HepG2 (cell line): ENCODE data around the gene PITRM1.

Experiments
- HDAC6 ChIP-seq: fragments of 200-600 bp; sonication (generic); IDR thresholded peaks from 2 replicates; pipeline ENCODE4 v1.7.0; 2017; ENCODE audit warnings: mild to moderate bottlenecking, antibody characterized with exemption, low read length, low read depth
- POLR2A ChIP-seq, 2 experiments: IDR thresholded peaks; 2 replicates each; pipeline ENCODE4 v1.6.1; 2011; ENCODE audit warnings: low read depth in 2 of 2, low read length in 2 of 2, mild to moderate bottlenecking in 1 of 2, moderate library complexity in 1 of 2; ENCODE audit not compliant: insufficient read depth in 1 of 2
- RAD21 ChIP-seq: fragments of 450-650 bp; formaldehyde crosslinking; IDR thresholded peaks from 2 replicates; pipeline ENCODE4 v1.5.0; 2020; ENCODE audit warnings: mild to moderate bottlenecking
- SAFB2 ChIP-seq: sonication (generic); formaldehyde crosslinking; IDR thresholded peaks from 2 replicates; pipeline ENCODE4 v1.5.1; 2020; ENCODE audit warnings: missing genetic modification reagents, low read depth, mild to moderate bottlenecking, borderline replicate concordance
- SMAD9 ChIP-seq: sonication (generic); formaldehyde crosslinking; IDR thresholded peaks from 2 replicates; pipeline ENCODE4 v1.5.1; 2020; ENCODE audit warnings: mild to moderate bottlenecking, missing genetic modification reagents
- TAF1 ChIP-seq: sonication (generic); formaldehyde crosslinking; IDR thresholded peaks from 2 replicates; pipeline ENCODE4 v1.4.0; 2020; ENCODE audit warnings: missing genetic modification reagents
- ZNF180 ChIP-seq: sonication (generic); formaldehyde crosslinking; IDR thresholded peaks from 2 replicates; pipeline ENCODE4 v1.4.0; 2020; ENCODE audit warnings: low read depth, missing genetic modification reagents, borderline replicate concordance
- ZNF605 ChIP-seq: sonication (generic); formaldehyde crosslinking; IDR thresholded peaks from 2 replicates; pipeline ENCODE4 v1.8.0; 2022; ENCODE audit warnings: mild to moderate bottlenecking, missing genetic modification reagents
- ZNF7 ChIP-seq: IDR thresholded peaks from 2 replicates; pipeline ENCODE4 v1.6.1; 2016; ENCODE audit warnings: missing biosample characterization, missing genetic modification reagents
- TF ChIP-seq, protein P1 (sequence below): sonication (generic); formaldehyde crosslinking; IDR thresholded peaks from 2 replicates; pipeline ENCODE4 v1.5.0; 2020; ENCODE audit warnings: mild to moderate bottlenecking, missing genetic modification reagents, moderate library complexity
- TF ChIP-seq, protein P2 (sequence below): sonication (generic); formaldehyde crosslinking; IDR thresholded peaks from 2 replicates; pipeline ENCODE4 v1.5.0; 2020; ENCODE audit warnings: missing genetic modification reagents
- TF ChIP-seq, protein P3 (sequence below), 2 experiments: IDR thresholded peaks; 2 replicates each; pipeline ENCODE4 v1.6.1; 2011 to 2012; ENCODE audit warnings: low read length in 2 of 2, borderline replicate concordance in 1 of 2, low read depth in 1 of 2, mild to moderate bottlenecking in 1 of 2, moderate library complexity in 1 of 2
- TF ChIP-seq, protein P4 (sequence below): sonication (generic); formaldehyde crosslinking; IDR thresholded peaks from 2 replicates; pipeline ENCODE4 v1.4.0; 2020; ENCODE audit warnings: missing genetic modification reagents, borderline replicate concordance

DNA sequence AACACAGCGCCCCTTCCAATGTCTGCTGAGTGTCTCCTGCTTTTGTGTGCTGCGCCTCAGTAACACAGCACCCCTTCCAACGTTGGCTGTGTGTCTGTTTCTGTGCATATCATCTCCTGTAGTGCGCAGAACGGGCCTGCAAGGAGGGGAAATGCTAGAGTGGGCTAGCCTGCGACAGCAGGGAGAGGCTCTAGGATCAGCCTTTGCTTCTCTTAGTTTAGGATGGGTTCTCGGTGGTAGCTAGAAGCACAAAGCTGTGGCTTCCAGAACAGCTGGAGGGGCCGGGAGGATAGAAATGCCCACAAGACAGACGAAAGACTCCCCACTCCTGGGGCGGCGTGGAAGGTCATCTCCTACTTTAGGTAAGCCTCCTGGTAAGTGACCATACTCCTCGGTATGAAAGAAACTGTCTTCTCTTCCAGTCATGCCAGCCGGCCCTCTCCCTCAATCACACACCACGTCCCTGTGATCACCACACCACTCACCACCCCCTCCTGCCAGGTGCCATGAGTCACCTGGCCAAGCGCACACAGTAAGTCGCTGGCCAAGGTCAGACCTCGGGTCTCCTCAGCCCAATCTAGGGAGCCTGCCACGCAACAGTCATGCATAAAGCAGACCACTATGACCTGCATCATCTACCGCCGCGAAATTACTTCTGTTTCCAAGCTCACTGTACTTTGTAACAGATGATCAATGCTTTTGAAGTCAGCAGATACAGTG, 4.8 kb downstream of the PITRM1 start:
- TF ChIP-seq, protein P1, sequence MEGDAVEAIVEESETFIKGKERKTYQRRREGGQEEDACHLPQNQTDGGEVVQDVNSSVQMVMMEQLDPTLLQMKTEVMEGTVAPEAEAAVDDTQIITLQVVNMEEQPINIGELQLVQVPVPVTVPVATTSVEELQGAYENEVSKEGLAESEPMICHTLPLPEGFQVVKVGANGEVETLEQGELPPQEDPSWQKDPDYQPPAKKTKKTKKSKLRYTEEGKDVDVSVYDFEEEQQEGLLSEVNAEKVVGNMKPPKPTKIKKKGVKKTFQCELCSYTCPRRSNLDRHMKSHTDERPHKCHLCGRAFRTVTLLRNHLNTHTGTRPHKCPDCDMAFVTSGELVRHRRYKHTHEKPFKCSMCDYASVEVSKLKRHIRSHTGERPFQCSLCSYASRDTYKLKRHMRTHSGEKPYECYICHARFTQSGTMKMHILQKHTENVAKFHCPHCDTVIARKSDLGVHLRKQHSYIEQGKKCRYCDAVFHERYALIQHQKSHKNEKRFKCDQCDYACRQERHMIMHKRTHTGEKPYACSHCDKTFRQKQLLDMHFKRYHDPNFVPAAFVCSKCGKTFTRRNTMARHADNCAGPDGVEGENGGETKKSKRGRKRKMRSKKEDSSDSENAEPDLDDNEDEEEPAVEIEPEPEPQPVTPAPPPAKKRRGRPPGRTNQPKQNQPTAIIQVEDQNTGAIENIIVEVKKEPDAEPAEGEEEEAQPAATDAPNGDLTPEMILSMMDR (CRISPR knock-in tag): no peak
- TF ChIP-seq SAFB2 (CRISPR knock-in tag) (no peak), ZNF180 (CRISPR knock-in tag) (no peak), HDAC6 (no peak), SMAD9 (CRISPR knock-in tag) (no peak), ZNF605 (CRISPR knock-in tag) (no peak), TAF1 (no peak), POLR2A (IDR thresholded peaks at IDR 0.05; ENCODE audit: insufficient read depth in 1 of 2, low read depth in 2 of 2, low read length in 2 of 2) (no peak), RAD21 (no peak), ZNF7 (no peak)
- TF ChIP-seq, protein P2, sequence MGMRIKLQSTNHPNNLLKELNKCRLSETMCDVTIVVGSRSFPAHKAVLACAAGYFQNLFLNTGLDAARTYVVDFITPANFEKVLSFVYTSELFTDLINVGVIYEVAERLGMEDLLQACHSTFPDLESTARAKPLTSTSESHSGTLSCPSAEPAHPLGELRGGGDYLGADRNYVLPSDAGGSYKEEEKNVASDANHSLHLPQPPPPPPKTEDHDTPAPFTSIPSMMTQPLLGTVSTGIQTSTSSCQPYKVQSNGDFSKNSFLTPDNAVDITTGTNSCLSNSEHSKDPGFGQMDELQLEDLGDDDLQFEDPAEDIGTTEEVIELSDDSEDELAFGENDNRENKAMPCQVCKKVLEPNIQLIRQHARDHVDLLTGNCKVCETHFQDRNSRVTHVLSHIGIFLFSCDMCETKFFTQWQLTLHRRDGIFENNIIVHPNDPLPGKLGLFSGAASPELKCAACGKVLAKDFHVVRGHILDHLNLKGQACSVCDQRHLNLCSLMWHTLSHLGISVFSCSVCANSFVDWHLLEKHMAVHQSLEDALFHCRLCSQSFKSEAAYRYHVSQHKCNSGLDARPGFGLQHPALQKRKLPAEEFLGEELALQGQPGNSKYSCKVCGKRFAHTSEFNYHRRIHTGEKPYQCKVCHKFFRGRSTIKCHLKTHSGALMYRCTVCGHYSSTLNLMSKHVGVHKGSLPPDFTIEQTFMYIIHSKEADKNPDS (CRISPR knock-in tag): no peak
- TF ChIP-seq, protein P3, sequence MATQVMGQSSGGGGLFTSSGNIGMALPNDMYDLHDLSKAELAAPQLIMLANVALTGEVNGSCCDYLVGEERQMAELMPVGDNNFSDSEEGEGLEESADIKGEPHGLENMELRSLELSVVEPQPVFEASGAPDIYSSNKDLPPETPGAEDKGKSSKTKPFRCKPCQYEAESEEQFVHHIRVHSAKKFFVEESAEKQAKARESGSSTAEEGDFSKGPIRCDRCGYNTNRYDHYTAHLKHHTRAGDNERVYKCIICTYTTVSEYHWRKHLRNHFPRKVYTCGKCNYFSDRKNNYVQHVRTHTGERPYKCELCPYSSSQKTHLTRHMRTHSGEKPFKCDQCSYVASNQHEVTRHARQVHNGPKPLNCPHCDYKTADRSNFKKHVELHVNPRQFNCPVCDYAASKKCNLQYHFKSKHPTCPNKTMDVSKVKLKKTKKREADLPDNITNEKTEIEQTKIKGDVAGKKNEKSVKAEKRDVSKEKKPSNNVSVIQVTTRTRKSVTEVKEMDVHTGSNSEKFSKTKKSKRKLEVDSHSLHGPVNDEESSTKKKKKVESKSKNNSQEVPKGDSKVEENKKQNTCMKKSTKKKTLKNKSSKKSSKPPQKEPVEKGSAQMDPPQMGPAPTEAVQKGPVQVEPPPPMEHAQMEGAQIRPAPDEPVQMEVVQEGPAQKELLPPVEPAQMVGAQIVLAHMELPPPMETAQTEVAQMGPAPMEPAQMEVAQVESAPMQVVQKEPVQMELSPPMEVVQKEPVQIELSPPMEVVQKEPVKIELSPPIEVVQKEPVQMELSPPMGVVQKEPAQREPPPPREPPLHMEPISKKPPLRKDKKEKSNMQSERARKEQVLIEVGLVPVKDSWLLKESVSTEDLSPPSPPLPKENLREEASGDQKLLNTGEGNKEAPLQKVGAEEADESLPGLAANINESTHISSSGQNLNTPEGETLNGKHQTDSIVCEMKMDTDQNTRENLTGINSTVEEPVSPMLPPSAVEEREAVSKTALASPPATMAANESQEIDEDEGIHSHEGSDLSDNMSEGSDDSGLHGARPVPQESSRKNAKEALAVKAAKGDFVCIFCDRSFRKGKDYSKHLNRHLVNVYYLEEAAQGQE (IDR thresholded peaks at IDR 0.05; ENCODE audit: borderline replicate concordance in 1 of 2, low read depth in 1 of 2, low read length in 2 of 2): no peak
- TF ChIP-seq, protein P4, sequence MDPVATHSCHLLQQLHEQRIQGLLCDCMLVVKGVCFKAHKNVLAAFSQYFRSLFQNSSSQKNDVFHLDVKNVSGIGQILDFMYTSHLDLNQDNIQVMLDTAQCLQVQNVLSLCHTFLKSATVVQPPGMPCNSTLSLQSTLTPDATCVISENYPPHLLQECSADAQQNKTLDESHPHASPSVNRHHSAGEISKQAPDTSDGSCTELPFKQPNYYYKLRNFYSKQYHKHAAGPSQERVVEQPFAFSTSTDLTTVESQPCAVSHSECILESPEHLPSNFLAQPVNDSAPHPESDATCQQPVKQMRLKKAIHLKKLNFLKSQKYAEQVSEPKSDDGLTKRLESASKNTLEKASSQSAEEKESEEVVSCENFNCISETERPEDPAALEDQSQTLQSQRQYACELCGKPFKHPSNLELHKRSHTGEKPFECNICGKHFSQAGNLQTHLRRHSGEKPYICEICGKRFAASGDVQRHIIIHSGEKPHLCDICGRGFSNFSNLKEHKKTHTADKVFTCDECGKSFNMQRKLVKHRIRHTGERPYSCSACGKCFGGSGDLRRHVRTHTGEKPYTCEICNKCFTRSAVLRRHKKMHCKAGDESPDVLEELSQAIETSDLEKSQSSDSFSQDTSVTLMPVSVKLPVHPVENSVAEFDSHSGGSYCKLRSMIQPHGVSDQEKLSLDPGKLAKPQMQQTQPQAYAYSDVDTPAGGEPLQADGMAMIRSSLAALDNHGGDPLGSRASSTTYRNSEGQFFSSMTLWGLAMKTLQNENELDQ: no peak
